ENCODE data around the gene USP33. TPM values are rescaled to one million over a fixed set of nuclear protein-coding genes. Genes with fewer than 3 reads are reported as not detected.
A peak's percentile ranks its signal among the peaks of the same experiment; 100 is the strongest.

The USP33 gene
- total and polyA plus RNA-seq, 2 of the 13 experiments (the other 11 are each of a cell fraction or from before 2014, with no cell fraction given) = 32.0 to 49.1 TPM

- TF ChIP-seq ZBTB43 (CRISPR knock-in tag; conservative IDR thresholded peaks at IDR 0.05) = 0 out of 2 replicates have a peak, but pooled peaks have one; percentile 31
- 0 out of 2 replicates have a peak, but pooled peaks have one; percentile 30 for TF ChIP-seq ZNF383 (CRISPR knock-in tag; IDR thresholded peaks at IDR 0.05; ENCODE audit: borderline replicate concordance)
- no peak for TF ChIP-seq GFI1 (CRISPR knock-in tag; IDR thresholded peaks at IDR 0.05; ENCODE audit: borderline replicate concordance)
- TF ChIP-seq ZFP91 (CRISPR knock-in tag; IDR thresholded peaks at IDR 0.05; ENCODE audit: borderline replicate concordance) = peak; percentile 85; the same call in 1 of the 2 replicates
- TF ChIP-seq IKZF5 (CRISPR knock-in tag; IDR thresholded peaks at IDR 0.05) = peak; percentile 12; the same call in 1 of the 2 replicates
- peak; percentile 64; the same call in 1 of the 2 replicates for TF ChIP-seq YEATS2 (CRISPR knock-in tag; IDR thresholded peaks at IDR 0.05; ENCODE audit: borderline replicate concordance)
- TF ChIP-seq CTCF (CRISPR knock-in tag; IDR thresholded peaks at IDR 0.05) = 0 out of 2 replicates have a peak, but pooled peaks have one; percentile 10
- no peak; the same call in 1 of the 2 replicates for TF ChIP-seq ZNF737 (CRISPR knock-in tag; IDR thresholded peaks at IDR 0.05; ENCODE audit: borderline replicate concordance)
- TF ChIP-seq PHF21A (CRISPR knock-in tag; IDR thresholded peaks at IDR 0.05) = peak; percentile 56
- TF ChIP-seq BRD4 (CRISPR knock-in tag; IDR thresholded peaks at IDR 0.05) = peak; percentile 66; the same call in 1 of the 2 replicates
- TF ChIP-seq ZNF749 (CRISPR knock-in tag; IDR thresholded peaks at IDR 0.05; ENCODE audit: borderline replicate concordance) = peak; percentile 52; the same call in 1 of the 2 replicates
- no peak for TF ChIP-seq ZNF160 (CRISPR knock-in tag; IDR thresholded peaks at IDR 0.05)
- TF ChIP-seq, protein P1, sequence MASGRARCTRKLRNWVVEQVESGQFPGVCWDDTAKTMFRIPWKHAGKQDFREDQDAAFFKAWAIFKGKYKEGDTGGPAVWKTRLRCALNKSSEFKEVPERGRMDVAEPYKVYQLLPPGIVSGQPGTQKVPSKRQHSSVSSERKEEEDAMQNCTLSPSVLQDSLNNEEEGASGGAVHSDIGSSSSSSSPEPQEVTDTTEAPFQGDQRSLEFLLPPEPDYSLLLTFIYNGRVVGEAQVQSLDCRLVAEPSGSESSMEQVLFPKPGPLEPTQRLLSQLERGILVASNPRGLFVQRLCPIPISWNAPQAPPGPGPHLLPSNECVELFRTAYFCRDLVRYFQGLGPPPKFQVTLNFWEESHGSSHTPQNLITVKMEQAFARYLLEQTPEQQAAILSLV (CRISPR knock-in tag; IDR thresholded peaks at IDR 0.05; ENCODE audit: borderline replicate concordance) = peak; percentile 81; the same call in 1 of the 2 replicates
- no peak for TF ChIP-seq ATF4 (CRISPR knock-in tag; IDR thresholded peaks at IDR 0.05)
- peak; percentile 91; the same call in 1 of the 2 replicates for TF ChIP-seq PAX8 (CRISPR knock-in tag; IDR thresholded peaks at IDR 0.05; ENCODE audit: borderline replicate concordance)
- no peak for TF ChIP-seq RBM22 (optimal IDR thresholded peaks at IDR 0.05; ENCODE audit: low read length)
- peak; percentile 41; the same call in 1 of the 2 replicates for TF ChIP-seq TEF (CRISPR knock-in tag; IDR thresholded peaks at IDR 0.05)
Measured at GRCh38 chr1:77759071-77760028, at the start of gene USP33 (continued).
